WTC11 (cell line): ENCODE results near the gene SCOC.

Experiments used
- ATF1 ChIP-seq: sonication (generic); formaldehyde crosslinking; IDR thresholded peaks from 2 replicates; pipeline ENCODE4 v1.8.1; 2023; ENCODE audit warnings: mild to moderate bottlenecking, moderate library complexity, missing genetic modification reagents
- NFYB ChIP-seq: sonication (generic); formaldehyde crosslinking; conservative IDR thresholded peaks from 2 replicates; pipeline ENCODE4 v1.8.0; 2022; ENCODE audit warnings: low read depth, missing genetic modification reagents
- NR2C2 ChIP-seq: sonication (generic); formaldehyde crosslinking; IDR thresholded peaks from 2 replicates; pipeline ENCODE4 v1.8.0; 2022; ENCODE audit warnings: mild to moderate bottlenecking, missing genetic modification reagents
- TF ChIP-seq, protein P1 (sequence below): sonication (generic); formaldehyde crosslinking; conservative IDR thresholded peaks from 2 replicates; pipeline ENCODE4 v1.8.1; 2022; ENCODE audit warnings: mild to moderate bottlenecking, missing genetic modification reagents
- TF ChIP-seq, protein P2 (sequence below): fragments of 200-600 bp; IDR thresholded peaks from 2 replicates; pipeline ENCODE4 v1.8.0; 2022; ENCODE audit warnings: antibody characterized with exemption
- TF ChIP-seq, protein P3 (sequence below): sonication (generic); formaldehyde crosslinking; IDR thresholded peaks from 2 replicates; pipeline ENCODE4 v1.8.1; 2023; ENCODE audit warnings: mild to moderate bottlenecking, missing genetic modification reagents, moderate library complexity
- TF ChIP-seq, protein P4 (sequence below): sonication (generic); formaldehyde crosslinking; IDR thresholded peaks from 2 replicates; pipeline ENCODE4 v1.8.1; 2022; ENCODE audit warnings: mild to moderate bottlenecking, moderate library complexity, missing genetic modification reagents
- TF ChIP-seq, protein P5 (sequence below): fragments of 250-450 bp; sonication (Bioruptor Pico); IDR thresholded peaks from 2 replicates; pipeline ENCODE4 v1.9.0; 2021; ENCODE audit warnings: mild to moderate bottlenecking
- TF ChIP-seq, protein P6 (sequence below): sonication (generic); formaldehyde crosslinking; IDR thresholded peaks from 2 replicates; pipeline ENCODE4 v1.8.0; 2022; ENCODE audit warnings: mild to moderate bottlenecking, missing genetic modification reagents

DNA sequence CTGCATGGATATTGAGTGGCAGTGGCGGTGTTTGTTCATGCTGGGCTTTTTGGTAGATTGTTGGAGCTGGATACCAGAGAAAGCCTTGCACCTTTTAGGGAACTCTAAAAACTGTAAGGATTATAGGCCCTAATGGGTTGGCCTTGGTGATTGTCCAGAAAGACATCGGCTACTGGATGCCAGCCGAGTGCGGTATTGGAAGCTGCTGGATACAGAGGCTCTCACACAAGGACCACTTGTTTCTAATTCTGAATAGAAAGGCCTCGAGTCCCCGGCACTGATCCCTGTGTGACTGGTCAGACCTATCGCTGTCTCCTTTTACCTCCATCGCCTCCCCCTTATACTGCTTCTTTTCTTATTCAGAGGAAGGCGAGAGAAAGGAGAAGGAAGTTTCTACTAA is 27.3 kb upstream of the SCOC start:
- no peak for TF ChIP-seq ATF1 (CRISPR knock-in tag)
- TF ChIP-seq, protein P1, sequence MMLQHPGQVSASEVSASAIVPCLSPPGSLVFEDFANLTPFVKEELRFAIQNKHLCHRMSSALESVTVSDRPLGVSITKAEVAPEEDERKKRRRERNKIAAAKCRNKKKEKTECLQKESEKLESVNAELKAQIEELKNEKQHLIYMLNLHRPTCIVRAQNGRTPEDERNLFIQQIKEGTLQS: no peak
- TF ChIP-seq, protein P2, sequence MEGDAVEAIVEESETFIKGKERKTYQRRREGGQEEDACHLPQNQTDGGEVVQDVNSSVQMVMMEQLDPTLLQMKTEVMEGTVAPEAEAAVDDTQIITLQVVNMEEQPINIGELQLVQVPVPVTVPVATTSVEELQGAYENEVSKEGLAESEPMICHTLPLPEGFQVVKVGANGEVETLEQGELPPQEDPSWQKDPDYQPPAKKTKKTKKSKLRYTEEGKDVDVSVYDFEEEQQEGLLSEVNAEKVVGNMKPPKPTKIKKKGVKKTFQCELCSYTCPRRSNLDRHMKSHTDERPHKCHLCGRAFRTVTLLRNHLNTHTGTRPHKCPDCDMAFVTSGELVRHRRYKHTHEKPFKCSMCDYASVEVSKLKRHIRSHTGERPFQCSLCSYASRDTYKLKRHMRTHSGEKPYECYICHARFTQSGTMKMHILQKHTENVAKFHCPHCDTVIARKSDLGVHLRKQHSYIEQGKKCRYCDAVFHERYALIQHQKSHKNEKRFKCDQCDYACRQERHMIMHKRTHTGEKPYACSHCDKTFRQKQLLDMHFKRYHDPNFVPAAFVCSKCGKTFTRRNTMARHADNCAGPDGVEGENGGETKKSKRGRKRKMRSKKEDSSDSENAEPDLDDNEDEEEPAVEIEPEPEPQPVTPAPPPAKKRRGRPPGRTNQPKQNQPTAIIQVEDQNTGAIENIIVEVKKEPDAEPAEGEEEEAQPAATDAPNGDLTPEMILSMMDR: no peak
- TF ChIP-seq, protein P3, sequence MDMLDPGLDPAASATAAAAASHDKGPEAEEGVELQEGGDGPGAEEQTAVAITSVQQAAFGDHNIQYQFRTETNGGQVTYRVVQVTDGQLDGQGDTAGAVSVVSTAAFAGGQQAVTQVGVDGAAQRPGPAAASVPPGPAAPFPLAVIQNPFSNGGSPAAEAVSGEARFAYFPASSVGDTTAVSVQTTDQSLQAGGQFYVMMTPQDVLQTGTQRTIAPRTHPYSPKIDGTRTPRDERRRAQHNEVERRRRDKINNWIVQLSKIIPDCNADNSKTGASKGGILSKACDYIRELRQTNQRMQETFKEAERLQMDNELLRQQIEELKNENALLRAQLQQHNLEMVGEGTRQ: no peak
- TF ChIP-seq, protein P4, sequence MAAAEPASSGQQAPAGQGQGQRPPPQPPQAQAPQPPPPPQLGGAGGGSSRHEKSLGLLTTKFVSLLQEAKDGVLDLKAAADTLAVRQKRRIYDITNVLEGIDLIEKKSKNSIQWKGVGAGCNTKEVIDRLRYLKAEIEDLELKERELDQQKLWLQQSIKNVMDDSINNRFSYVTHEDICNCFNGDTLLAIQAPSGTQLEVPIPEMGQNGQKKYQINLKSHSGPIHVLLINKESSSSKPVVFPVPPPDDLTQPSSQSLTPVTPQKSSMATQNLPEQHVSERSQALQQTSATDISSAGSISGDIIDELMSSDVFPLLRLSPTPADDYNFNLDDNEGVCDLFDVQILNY (CRISPR knock-in tag): no peak
- TF ChIP-seq NR2C2 (CRISPR knock-in tag): no peak
- TF ChIP-seq, protein P5, sequence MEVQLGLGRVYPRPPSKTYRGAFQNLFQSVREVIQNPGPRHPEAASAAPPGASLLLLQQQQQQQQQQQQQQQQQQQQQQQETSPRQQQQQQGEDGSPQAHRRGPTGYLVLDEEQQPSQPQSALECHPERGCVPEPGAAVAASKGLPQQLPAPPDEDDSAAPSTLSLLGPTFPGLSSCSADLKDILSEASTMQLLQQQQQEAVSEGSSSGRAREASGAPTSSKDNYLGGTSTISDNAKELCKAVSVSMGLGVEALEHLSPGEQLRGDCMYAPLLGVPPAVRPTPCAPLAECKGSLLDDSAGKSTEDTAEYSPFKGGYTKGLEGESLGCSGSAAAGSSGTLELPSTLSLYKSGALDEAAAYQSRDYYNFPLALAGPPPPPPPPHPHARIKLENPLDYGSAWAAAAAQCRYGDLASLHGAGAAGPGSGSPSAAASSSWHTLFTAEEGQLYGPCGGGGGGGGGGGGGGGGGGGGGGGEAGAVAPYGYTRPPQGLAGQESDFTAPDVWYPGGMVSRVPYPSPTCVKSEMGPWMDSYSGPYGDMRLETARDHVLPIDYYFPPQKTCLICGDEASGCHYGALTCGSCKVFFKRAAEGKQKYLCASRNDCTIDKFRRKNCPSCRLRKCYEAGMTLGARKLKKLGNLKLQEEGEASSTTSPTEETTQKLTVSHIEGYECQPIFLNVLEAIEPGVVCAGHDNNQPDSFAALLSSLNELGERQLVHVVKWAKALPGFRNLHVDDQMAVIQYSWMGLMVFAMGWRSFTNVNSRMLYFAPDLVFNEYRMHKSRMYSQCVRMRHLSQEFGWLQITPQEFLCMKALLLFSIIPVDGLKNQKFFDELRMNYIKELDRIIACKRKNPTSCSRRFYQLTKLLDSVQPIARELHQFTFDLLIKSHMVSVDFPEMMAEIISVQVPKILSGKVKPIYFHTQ (CRISPR knock-in tag): no peak
- no peak for TF ChIP-seq NFYB (CRISPR knock-in tag)
- TF ChIP-seq, protein P6, sequence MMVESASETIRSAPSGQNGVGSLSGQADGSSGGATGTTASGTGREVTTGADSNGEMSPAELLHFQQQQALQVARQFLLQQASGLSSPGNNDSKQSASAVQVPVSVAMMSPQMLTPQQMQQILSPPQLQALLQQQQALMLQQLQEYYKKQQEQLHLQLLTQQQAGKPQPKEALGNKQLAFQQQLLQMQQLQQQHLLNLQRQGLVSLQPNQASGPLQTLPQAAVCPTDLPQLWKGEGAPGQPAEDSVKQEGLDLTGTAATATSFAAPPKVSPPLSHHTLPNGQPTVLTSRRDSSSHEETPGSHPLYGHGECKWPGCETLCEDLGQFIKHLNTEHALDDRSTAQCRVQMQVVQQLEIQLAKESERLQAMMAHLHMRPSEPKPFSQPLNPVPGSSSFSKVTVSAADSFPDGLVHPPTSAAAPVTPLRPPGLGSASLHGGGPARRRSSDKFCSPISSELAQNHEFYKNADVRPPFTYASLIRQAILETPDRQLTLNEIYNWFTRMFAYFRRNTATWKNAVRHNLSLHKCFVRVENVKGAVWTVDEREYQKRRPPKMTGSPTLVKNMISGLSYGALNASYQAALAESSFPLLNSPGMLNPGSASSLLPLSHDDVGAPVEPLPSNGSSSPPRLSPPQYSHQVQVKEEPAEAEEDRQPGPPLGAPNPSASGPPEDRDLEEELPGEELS (CRISPR knock-in tag): no peak
